Keratinocyte (primary cell): Measurements from ENCODE around the gene TMCC1.

Source experiments
- CTCF ChIP-seq, 3 experiments: IDR thresholded peaks in 1 of 3; conservative IDR thresholded peaks in 1 of 3; optimal IDR thresholded peaks in 1 of 3; 2 replicates in 2 of 3; 3 replicates in 1 of 3; pipeline versions ENCODE3 to v1.5.1; 2011; ENCODE audit warnings: low read length in 3 of 3, mild to moderate bottlenecking in 3 of 3, moderate library complexity in 2 of 3, control low read depth in 1 of 3, inconsistent platforms in 1 of 3; ENCODE audit not compliant: insufficient read depth in 2 of 3; ENCODE audit errors: extremely low read depth in 1 of 3
- EZH2 ChIP-seq: IDR thresholded peaks from one replicate; pipeline ENCODE4 v1.6.1; 2012; ENCODE audit warnings: inconsistent platforms, mild to moderate bottlenecking, low read length, moderate library complexity

- no peak for TF ChIP-seq CTCF (optimal IDR thresholded peaks at IDR 0.05 in 1 of 3, IDR thresholded peaks at IDR 0.05 in 1 of 3, conservative IDR thresholded peaks at IDR 0.05 in 1 of 3; ENCODE audit: extremely low read depth in 1 of 3, insufficient read depth in 2 of 3, low read length in 3 of 3)
- TF ChIP-seq EZH2 = no peak
Observed at GRCh38 chr3:129840707-129841360, 52.7 kb downstream of the TMCC1 start.
